ENCODE results near the gene STAT3. TPM values are rescaled to one million over a fixed set of nuclear protein-coding genes. Genes with fewer than 3 reads are reported as not detected.

STAT3 gene
- total RNA-seq, 1 donor from 2014 or later: 127 TPM

- intact Hi-C loops (cut with DNase I): no loop called here
- DNase-seq (no peak), ATAC-seq (ENCODE audit: poor library complexity) (no peak)
Observed at GRCh38 chr17:42291129-42291528, 97.1 kb downstream of the STAT3 start.

- DNase-seq (no peak), ATAC-seq (ENCODE audit: poor library complexity) (no peak)
- intact Hi-C loops (cut with DNase I): no loop called here
Observed at GRCh38 chr17:42290577-42290976, 97.7 kb downstream of the STAT3 start.

- intact Hi-C loops (cut with DNase I): no loop called here
- ATAC-seq (ENCODE audit: poor library complexity) (no peak), DNase-seq (no peak)
Observed at GRCh38 chr17:42289611-42290181, 98.5 kb downstream of the STAT3 start.

GRCh38 chr17:42288803-42289610 lies 99.2 kb downstream of the STAT3 start:
- DNase-seq: peak; percentile 72
- intact Hi-C loops (cut with DNase I): no loop called here

GRCh38 chr17:42287977-42288802 lies 100.1 kb downstream of the STAT3 start, which contains the start of gene STAT5A:
Gene STAT5A, plus strand, starts transcription at chr17:42288498. Its CDS starts 914 bp downstream, at chr17:42289412.
- DNase-seq (peak; percentile 95), ATAC-seq (ENCODE audit: poor library complexity) (peak; percentile 93)
- intact Hi-C loops (cut with DNase I): no loop called here

More at GRCh38 chr17:42288803-42289610, 99.2 kb downstream of the STAT3 start:
- peak; percentile 4 for ATAC-seq (ENCODE audit: poor library complexity)

- ATAC-seq (ENCODE audit: poor library complexity) (peak; percentile 45), DNase-seq (peak; percentile 71)
- intact Hi-C loops (cut with DNase I): no loop called here
Observed at GRCh38 chr17:42287305-42287976, 100.8 kb downstream of the STAT3 start.

- intact Hi-C loops (cut with DNase I): no loop called here
Observed at GRCh38 chr17:42286411-42287221, 101.6 kb downstream of the STAT3 start.

GRCh38 chr17:42285346-42286050 lies 102.7 kb downstream of the STAT3 start:
- intact Hi-C loops (cut with DNase I): no loop called here
- no peak for ATAC-seq (ENCODE audit: poor library complexity)
- no peak for DNase-seq

More at GRCh38 chr17:42286411-42287221, 101.6 kb downstream of the STAT3 start:
- peak; percentile 30 for ATAC-seq (ENCODE audit: poor library complexity)
- peak; percentile 75 for DNase-seq

GRCh38 chr17:42284566-42284965 lies 103.7 kb downstream of the STAT3 start:
- intact Hi-C loops (cut with DNase I): no loop called here
- ATAC-seq (ENCODE audit: poor library complexity): no peak
- DNase-seq: no peak

- intact Hi-C loops (cut with DNase I): no loop called here
- no peak for DNase-seq
- ATAC-seq (ENCODE audit: poor library complexity): no peak
Observed at GRCh38 chr17:42284024-42284369, 104.2 kb downstream of the STAT3 start.

- intact Hi-C loops (cut with DNase I): no loop called here
- no peak for ATAC-seq (ENCODE audit: poor library complexity)
- no peak for DNase-seq
Observed at GRCh38 chr17:42283241-42284023, 104.8 kb downstream of the STAT3 start.

- intact Hi-C loops (cut with DNase I): no loop called here
- ATAC-seq (ENCODE audit: poor library complexity): no peak
- no peak for DNase-seq
Observed at GRCh38 chr17:42282478-42283080, 105.7 kb downstream of the STAT3 start.

GRCh38 chr17:42281571-42282096 lies 106.6 kb downstream of the STAT3 start:
- no peak for DNase-seq
- no peak for ATAC-seq (ENCODE audit: poor library complexity)
- intact Hi-C loops (cut with DNase I): no loop called here

- no peak for ATAC-seq (ENCODE audit: poor library complexity)
- intact Hi-C loops (cut with DNase I): no loop called here
Observed at GRCh38 chr17:42279776-42280630, 108.2 kb downstream of the STAT3 start.

GRCh38 chr17:42277342-42277712 lies 110.9 kb downstream of the STAT3 start:
- no peak for ATAC-seq (ENCODE audit: poor library complexity)
- intact Hi-C loops (cut with DNase I): no loop called here
- DNase-seq: no peak

More at GRCh38 chr17:42279776-42280630, 108.2 kb downstream of the STAT3 start:
- DNase-seq: no peak

All from Right ventricle myocardium superior (tissue), 1 donor.